HepG2 (cell line): ENCODE results near the gene NUTF2. TPM values are rescaled to one million over a fixed set of nuclear protein-coding genes. Genes with fewer than 3 reads are reported as not detected.
A peak's percentile ranks its signal among the peaks of the same experiment; 100 is the strongest.

Experiments
- ASH2L ChIP-seq: fragments of 300-600, 200-600 bp; sonication (generic); IDR thresholded peaks from 2 replicates; pipeline ENCODE4 v1.7.0; 2017; ENCODE audit warnings: low read depth, mild to moderate bottlenecking, moderate library complexity, mixed read lengths, low read length; ENCODE audit not compliant: insufficient read length
- ATF7-NPFF ChIP-seq: sonication (generic); formaldehyde crosslinking; IDR thresholded peaks from 2 replicates; pipeline ENCODE4 v1.8.1; 2023; ENCODE audit warnings: mild to moderate bottlenecking, low read depth, missing genetic modification reagents, moderate library complexity
- FLYWCH1 ChIP-seq: sonication (generic); formaldehyde crosslinking; IDR thresholded peaks from 2 replicates; pipeline ENCODE4 v1.8.1; 2023; ENCODE audit warnings: mild to moderate bottlenecking, missing genetic modification reagents
- HOXA9 ChIP-seq: sonication (generic); formaldehyde crosslinking; IDR thresholded peaks from 2 replicates; pipeline ENCODE4 v1.8.1; 2022; ENCODE audit warnings: missing genetic modification reagents, mild to moderate bottlenecking, moderate library complexity, borderline replicate concordance
- KAT8 ChIP-seq: IDR thresholded peaks from 2 replicates; pipeline ENCODE4 v1.6.1; 2016; ENCODE audit warnings: missing genetic modification reagents, missing compliant biosample characterization
- MED1 ChIP-seq: sonication (generic); formaldehyde crosslinking; IDR thresholded peaks from 2 replicates; pipeline ENCODE4 v1.4.0; 2020; ENCODE audit warnings: missing genetic modification reagents
- MEIS2 ChIP-seq: sonication (generic); formaldehyde crosslinking; IDR thresholded peaks from 2 replicates; pipeline ENCODE4 v1.9.0; 2021; ENCODE audit warnings: mild to moderate bottlenecking, missing genetic modification reagents
- POLR2AphosphoS5 ChIP-seq: IDR thresholded peaks from 2 replicates; pipeline ENCODE4 v1.6.1; 2012; ENCODE audit warnings: low read depth, low read length
- RNF219 ChIP-seq: sonication (generic); formaldehyde crosslinking; IDR thresholded peaks from 2 replicates; pipeline ENCODE4 v1.5.0; 2020; ENCODE audit warnings: mild to moderate bottlenecking, missing genetic modification reagents
- SOX5 ChIP-seq: IDR thresholded peaks from 2 replicates; pipeline ENCODE4 v1.6.1; 2016; ENCODE audit warnings: borderline replicate concordance
- THYN1 ChIP-seq: sonication (generic); formaldehyde crosslinking; IDR thresholded peaks from 2 replicates; pipeline ENCODE4 v1.8.1; 2023; ENCODE audit warnings: low read depth, mild to moderate bottlenecking, moderate library complexity, missing genetic modification reagents, borderline replicate concordance
- ZBTB7B ChIP-seq: sonication (generic); formaldehyde crosslinking; IDR thresholded peaks from 2 replicates; pipeline ENCODE4 v1.4.0; 2020; ENCODE audit warnings: missing genetic modification reagents
- ZNF121 ChIP-seq: sonication (generic); formaldehyde crosslinking; IDR thresholded peaks from 2 replicates; pipeline ENCODE4 v1.5.0; 2020; ENCODE audit warnings: mild to moderate bottlenecking, missing genetic modification reagents
- ZNF207 ChIP-seq: fragments of 450-650 bp; IDR thresholded peaks from 2 replicates; pipeline ENCODE4 v1.6.1; 2016; ENCODE audit warnings: antibody characterized with exemption, borderline replicate concordance
- ZNF256 ChIP-seq: sonication (generic); formaldehyde crosslinking; conservative IDR thresholded peaks from 2 replicates; pipeline ENCODE4 v1.4.0; 2020; ENCODE audit warnings: missing genetic modification reagents
- ZNF510 ChIP-seq: sonication (generic); formaldehyde crosslinking; IDR thresholded peaks from 2 replicates; pipeline ENCODE4 v1.4.0; 2020; ENCODE audit warnings: low read depth, mild to moderate bottlenecking, missing genetic modification reagents
- ZNF75D ChIP-seq: sonication (generic); formaldehyde crosslinking; IDR thresholded peaks from 2 replicates; pipeline ENCODE4 v1.8.1; 2023; ENCODE audit warnings: missing genetic modification reagents, mild to moderate bottlenecking, borderline replicate concordance
- polyA plus RNA-seq, 8 experiments: library from polyadenylated mRNA; depleted of rRNA in 3 of 8; stranded (reverse) in 7 of 8; unstranded in 1 of 8; fragments of >200 nt; fragmentation: Illumina TruSeq in 4 of 8; extraction: Trizol in 4 of 8; gene quantifications; 2 replicates each; pipeline versions ENCODE4 v1.2.1 to v1.2.3, GENCODE V29; 2011 to 2016; ENCODE audit warnings: low read depth in 4 of 8, missing spikeins in 1 of 8, mixed read lengths in 1 of 8; ENCODE audit not compliant: insufficient read depth in 1 of 8
- total RNA-seq, 5 experiments: library from RNA; depleted of rRNA; stranded (reverse); fragments of >200 nt; fragmentation: Illumina TruSeq; extraction: Trizol; gene quantifications; 2 replicates each; pipeline ENCODE4 v1.2.3, GENCODE V29; 2016; ENCODE audit warnings: low read depth in 1 of 5
- TF ChIP-seq, protein P1 (sequence below): sonication (generic); formaldehyde crosslinking; conservative IDR thresholded peaks from 2 replicates; pipeline ENCODE4 v1.4.0; 2020; ENCODE audit warnings: mild to moderate bottlenecking, missing genetic modification reagents, moderate library complexity
- TF ChIP-seq, protein P2 (sequence below): sonication (generic); formaldehyde crosslinking; IDR thresholded peaks from 2 replicates; pipeline ENCODE4 v1.5.1; 2020; ENCODE audit warnings: mild to moderate bottlenecking, missing genetic modification reagents, borderline replicate concordance

Gene NUTF2
- total and polyA plus RNA-seq, 2 of the 13 experiments (the other 11 are each of a cell fraction or from before 2014, with no cell fraction given) = 168 to 214 TPM

DNA sequence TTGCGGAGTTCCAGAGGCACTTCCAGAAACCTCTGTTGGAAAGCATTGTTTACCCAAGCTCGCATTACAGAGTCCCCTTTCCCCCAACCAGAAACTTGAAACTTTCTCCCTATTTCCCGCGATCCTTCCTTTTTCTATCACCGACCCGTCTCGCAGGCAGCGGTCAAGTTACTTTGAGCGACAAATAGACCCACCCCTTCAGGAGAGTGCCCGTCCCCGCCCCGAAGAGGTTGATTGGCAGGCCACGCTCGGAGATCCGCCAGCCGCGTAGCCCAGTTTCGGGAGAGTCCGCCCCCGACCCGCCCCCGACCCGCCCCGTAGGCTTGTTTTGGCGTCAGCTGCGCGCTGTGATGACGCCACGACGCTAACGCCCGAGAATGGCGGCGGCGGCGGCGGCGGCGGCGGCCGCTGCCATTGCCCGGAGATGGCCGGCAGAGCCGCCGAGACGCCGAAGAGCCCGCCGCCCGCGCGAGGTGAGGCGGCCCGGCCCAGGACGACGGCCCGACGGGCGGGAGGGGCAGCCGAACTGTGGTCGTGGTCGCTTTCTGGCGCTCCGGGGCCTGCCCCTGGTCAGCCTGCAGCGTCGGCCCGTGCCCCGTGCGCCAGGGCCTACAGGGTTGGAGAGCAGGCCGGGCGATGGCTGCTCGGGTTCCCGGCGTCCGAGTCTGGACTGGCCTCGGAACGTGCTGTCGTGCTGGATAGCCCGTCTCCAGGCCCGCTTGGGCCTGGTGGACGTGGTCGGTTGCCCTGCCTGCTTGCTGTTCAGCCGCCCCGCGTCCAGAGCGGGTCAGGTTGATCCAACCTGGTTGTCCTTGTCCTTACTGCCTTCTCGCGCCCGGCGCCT, 46.4 kb downstream of the NUTF2 start, which contains the start of gene PSKH1 (continued):
- TF ChIP-seq HOXA9 (no peak), ATF7-NPFF (CRISPR knock-in tag) (peak; percentile 96), ZNF75D (no peak), KAT8 (no peak), ASH2L (peak; percentile 93), MEIS2 (peak; percentile 29; the same call in 1 of the 2 replicates), ZNF121 (CRISPR knock-in tag) (peak; percentile 24; the same call in 1 of the 2 replicates), THYN1 (CRISPR knock-in tag) (no peak), MED1 (CRISPR knock-in tag) (peak; percentile 23; the same call in 1 of the 2 replicates), ZNF207 (no peak), FLYWCH1 (CRISPR knock-in tag) (peak; percentile 83), POLR2AphosphoS5 (peak; percentile 79), ZNF510 (CRISPR knock-in tag) (0 out of 2 replicates have a peak, but pooled peaks have one; percentile 48), SOX5 (CRISPR knock-in tag) (no peak), ZBTB7B (CRISPR knock-in tag) (no peak), ZNF256 (CRISPR knock-in tag) (peak; percentile 70), RNF219 (CRISPR knock-in tag) (0 out of 2 replicates have a peak, but pooled peaks have one; percentile 44)
- TF ChIP-seq, protein P1, sequence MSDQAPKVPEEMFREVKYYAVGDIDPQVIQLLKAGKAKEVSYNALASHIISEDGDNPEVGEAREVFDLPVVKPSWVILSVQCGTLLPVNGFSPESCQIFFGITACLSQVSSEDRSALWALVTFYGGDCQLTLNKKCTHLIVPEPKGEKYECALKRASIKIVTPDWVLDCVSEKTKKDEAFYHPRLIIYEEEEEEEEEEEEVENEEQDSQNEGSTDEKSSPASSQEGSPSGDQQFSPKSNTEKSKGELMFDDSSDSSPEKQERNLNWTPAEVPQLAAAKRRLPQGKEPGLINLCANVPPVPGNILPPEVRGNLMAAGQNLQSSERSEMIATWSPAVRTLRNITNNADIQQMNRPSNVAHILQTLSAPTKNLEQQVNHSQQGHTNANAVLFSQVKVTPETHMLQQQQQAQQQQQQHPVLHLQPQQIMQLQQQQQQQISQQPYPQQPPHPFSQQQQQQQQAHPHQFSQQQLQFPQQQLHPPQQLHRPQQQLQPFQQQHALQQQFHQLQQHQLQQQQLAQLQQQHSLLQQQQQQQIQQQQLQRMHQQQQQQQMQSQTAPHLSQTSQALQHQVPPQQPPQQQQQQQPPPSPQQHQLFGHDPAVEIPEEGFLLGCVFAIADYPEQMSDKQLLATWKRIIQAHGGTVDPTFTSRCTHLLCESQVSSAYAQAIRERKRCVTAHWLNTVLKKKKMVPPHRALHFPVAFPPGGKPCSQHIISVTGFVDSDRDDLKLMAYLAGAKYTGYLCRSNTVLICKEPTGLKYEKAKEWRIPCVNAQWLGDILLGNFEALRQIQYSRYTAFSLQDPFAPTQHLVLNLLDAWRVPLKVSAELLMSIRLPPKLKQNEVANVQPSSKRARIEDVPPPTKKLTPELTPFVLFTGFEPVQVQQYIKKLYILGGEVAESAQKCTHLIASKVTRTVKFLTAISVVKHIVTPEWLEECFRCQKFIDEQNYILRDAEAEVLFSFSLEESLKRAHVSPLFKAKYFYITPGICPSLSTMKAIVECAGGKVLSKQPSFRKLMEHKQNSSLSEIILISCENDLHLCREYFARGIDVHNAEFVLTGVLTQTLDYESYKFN = no peak
- TF ChIP-seq, protein P2, sequence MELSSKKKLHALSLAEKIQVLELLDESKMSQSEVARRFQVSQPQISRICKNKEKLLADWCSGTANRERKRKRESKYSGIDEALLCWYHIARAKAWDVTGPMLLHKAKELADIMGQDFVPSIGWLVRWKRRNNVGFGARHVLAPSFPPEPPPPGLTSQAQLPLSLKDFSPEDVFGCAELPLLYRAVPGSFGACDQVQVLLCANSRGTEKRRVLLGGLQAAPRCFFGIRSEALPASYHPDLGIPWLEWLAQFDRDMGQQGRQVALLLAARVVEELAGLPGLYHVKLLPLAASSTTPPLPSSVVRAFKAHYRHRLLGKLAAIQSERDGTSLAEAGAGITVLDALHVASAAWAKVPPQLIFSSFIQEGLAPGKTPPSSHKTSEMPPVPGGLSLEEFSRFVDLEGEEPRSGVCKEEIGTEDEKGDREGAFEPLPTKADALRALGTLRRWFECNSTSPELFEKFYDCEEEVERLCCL (CRISPR knock-in tag) = 0 out of 2 replicates have a peak, but pooled peaks have one; percentile 24
